ENCODE measurements around the gene DOCK11. TPM values are rescaled to one million over a fixed set of nuclear protein-coding genes. Genes with fewer than 3 reads are reported as not detected.

The DOCK11 gene
- total RNA-seq, 1 experiment from 2014 or later = 0.13 TPM

- DNase-seq (ENCODE audit: low spot score) = no peak
These were observed 130.7 kb downstream of the DOCK11 start for GRCh38 chrX:118626346-118626745.

- peak; percentile 32 for DNase-seq (ENCODE audit: low spot score)
These were observed 131.6 kb downstream of the DOCK11 start for GRCh38 chrX:118627084-118627758.

GRCh38 chrX:118630848-118631247 is 135.2 kb downstream of the DOCK11 start:
- no peak for DNase-seq (ENCODE audit: low spot score)

GRCh38 chrX:118631586-118631985 is 136.0 kb downstream of the DOCK11 start:
- DNase-seq (ENCODE audit: low spot score) = no peak

- no peak for DNase-seq (ENCODE audit: low spot score)
These were observed 137.2 kb downstream of the DOCK11 start for GRCh38 chrX:118632862-118633261.

GRCh38 chrX:118633530-118633929 is 137.9 kb downstream of the DOCK11 start:
- no peak for DNase-seq (ENCODE audit: low spot score)

- DNase-seq (ENCODE audit: low spot score) = no peak
These were observed 138.7 kb downstream of the DOCK11 start for GRCh38 chrX:118634336-118634735.

- DNase-seq (ENCODE audit: low spot score) = peak; percentile 46
These were observed 142.4 kb downstream of the DOCK11 start for GRCh38 chrX:118637997-118638396.

- DNase-seq (ENCODE audit: low spot score) = peak; percentile 60
These were observed 148.8 kb downstream of the DOCK11 start for GRCh38 chrX:118644378-118644777.

GRCh38 chrX:118652717-118653116 is 157.1 kb downstream of the DOCK11 start:
- DNase-seq (ENCODE audit: low spot score) = peak; percentile 43

- DNase-seq (ENCODE audit: low spot score) = no peak
These were observed 158.7 kb downstream of the DOCK11 start for GRCh38 chrX:118654331-118654730.

GRCh38 chrX:118655561-118656246 is 160.1 kb downstream of the DOCK11 start:
- no peak for DNase-seq (ENCODE audit: low spot score)

GRCh38 chrX:118657413-118657812 is 161.8 kb downstream of the DOCK11 start:
- no peak for DNase-seq (ENCODE audit: low spot score)

GRCh38 chrX:118660085-118660484 is 164.5 kb downstream of the DOCK11 start:
- DNase-seq (ENCODE audit: low spot score) = no peak

GRCh38 chrX:118665204-118665603 is 169.6 kb downstream of the DOCK11 start:
- no peak for DNase-seq (ENCODE audit: low spot score)

GRCh38 chrX:118666521-118666920 is 170.9 kb downstream of the DOCK11 start:
- DNase-seq (ENCODE audit: low spot score) = no peak

GRCh38 chrX:118669435-118669834 is 173.8 kb downstream of the DOCK11 start:
- no peak for DNase-seq (ENCODE audit: low spot score)

- no peak for DNase-seq (ENCODE audit: low spot score)
These were observed 179.8 kb downstream of the DOCK11 start for GRCh38 chrX:118675326-118675965.

GRCh38 chrX:118675966-118676349 is 180.3 kb downstream of the DOCK11 start:
- DNase-seq (ENCODE audit: low spot score) = no peak

- DNase-seq (ENCODE audit: low spot score) = no peak
These were observed 181.7 kb downstream of the DOCK11 start for GRCh38 chrX:118677318-118677717.

- DNase-seq (ENCODE audit: low spot score) = no peak
These were observed 183.7 kb downstream of the DOCK11 start for GRCh38 chrX:118679290-118679689.

GRCh38 chrX:118682258-118683014 is 186.8 kb downstream of the DOCK11 start:
- peak; percentile 43 for DNase-seq (ENCODE audit: low spot score)

Measured in HT-29 (cell line).